Central memory CD8-positive, alpha-beta T cell (primary cell): ENCODE measurements around the gene GALNTL6.

Source experiments
- ATAC-seq: fragments of 150-1000 bp; cut with Tn5 transposase; replicated peaks from 2 replicates; pipeline ENCODE4 v1.10.0; 2022; ENCODE audit warnings: mild to moderate bottlenecking, moderate FRiP score, moderate number of reproducible peaks; ENCODE audit not compliant: poor library complexity, severe bottlenecking; ENCODE audit errors: extremely low read depth
- DNase-seq, 2 donors: peaks; one replicate each; pipeline ENCODE4 v3.0.0; 2021; ENCODE audit warnings: low spot score in 2 of 2
- H3K27ac Mint-ChIP-seq: one replicate; pipeline ENCODE4 v1.8.0; 2022; ENCODE audit warnings: low read depth, mild to moderate bottlenecking, moderate library complexity, mixed read lengths
- H3K27me3 Mint-ChIP-seq: one replicate; pipeline ENCODE4 v1.8.0; 2022; ENCODE audit warnings: mixed read lengths
- H3K36me3 Mint-ChIP-seq: one replicate; pipeline ENCODE4 v1.8.0; 2022; ENCODE audit warnings: mild to moderate bottlenecking, moderate library complexity, mixed read lengths; ENCODE audit not compliant: insufficient read depth
- H3K4me1 Mint-ChIP-seq: one replicate; pipeline ENCODE4 v1.8.0; 2022; ENCODE audit warnings: mixed read lengths
- H3K4me3 Mint-ChIP-seq: one replicate; pipeline ENCODE4 v1.8.0; 2022; ENCODE audit warnings: mild to moderate bottlenecking, moderate library complexity, mixed read lengths
- H3K9me3 Mint-ChIP-seq: one replicate; pipeline ENCODE4 v1.8.0; 2022; ENCODE audit warnings: mixed read lengths

GALNTL6 gene

DNA sequence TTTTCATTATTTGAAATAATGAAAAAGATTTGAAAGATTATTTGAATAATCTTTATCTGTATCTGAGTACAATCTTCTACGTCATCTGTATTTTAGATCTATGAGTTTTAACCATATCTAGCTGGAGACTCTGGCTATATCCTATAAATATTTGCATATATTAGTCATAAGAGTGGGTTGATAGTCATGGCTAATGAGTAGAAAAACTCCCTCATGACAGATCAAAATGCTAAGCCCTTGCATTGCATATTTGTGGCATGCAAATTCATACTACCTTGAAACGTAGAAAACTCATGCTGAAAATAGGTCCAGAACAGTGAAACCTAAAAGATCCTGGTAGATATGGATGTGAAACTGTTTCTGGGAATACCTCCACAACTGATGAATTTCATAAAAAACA lies 291.3 kb downstream of the GALNTL6 start:
- H3K9me3 Mint-ChIP-seq: peaks cover 27% of the 10 kb centered on the region
- no peak overlapping the region for H3K4me3 Mint-ChIP-seq
- no peaks in the 10 kb centered on the region for H3K27me3 Mint-ChIP-seq
- DNase-seq (no peak), ATAC-seq (no peak)
- no peaks in the 10 kb centered on the region for H3K4me1 Mint-ChIP-seq
- no peak overlapping the region for H3K27ac Mint-ChIP-seq
- no peaks in the 10 kb centered on the region for H3K36me3 Mint-ChIP-seq

- Mint-ChIP-seq H3K36me3 (no peaks in the 10 kb centered on the region), H3K27me3 (no peaks in the 10 kb centered on the region), H3K4me3 (no peak overlapping the region), H3K27ac (no peak overlapping the region), H3K9me3 (peaks cover 25% of the 10 kb centered on the region), H3K4me1 (no peaks in the 10 kb centered on the region)
- DNase-seq (no peak), ATAC-seq (no peak)
Observed at GRCh38 chr4:172105918-172106317, 292.7 kb downstream of the GALNTL6 start.

- Mint-ChIP-seq H3K4me1 (no peaks in the 10 kb centered on the region), H3K9me3 (peaks cover 15% of the 10 kb centered on the region), H3K36me3 (no peaks in the 10 kb centered on the region), H3K27me3 (no peaks in the 10 kb centered on the region), H3K27ac (no peak overlapping the region), H3K4me3 (no peak overlapping the region)
- ATAC-seq (no peak), DNase-seq (no peak)
Observed at GRCh38 chr4:172109466-172109865, 296.3 kb downstream of the GALNTL6 start.

DNA sequence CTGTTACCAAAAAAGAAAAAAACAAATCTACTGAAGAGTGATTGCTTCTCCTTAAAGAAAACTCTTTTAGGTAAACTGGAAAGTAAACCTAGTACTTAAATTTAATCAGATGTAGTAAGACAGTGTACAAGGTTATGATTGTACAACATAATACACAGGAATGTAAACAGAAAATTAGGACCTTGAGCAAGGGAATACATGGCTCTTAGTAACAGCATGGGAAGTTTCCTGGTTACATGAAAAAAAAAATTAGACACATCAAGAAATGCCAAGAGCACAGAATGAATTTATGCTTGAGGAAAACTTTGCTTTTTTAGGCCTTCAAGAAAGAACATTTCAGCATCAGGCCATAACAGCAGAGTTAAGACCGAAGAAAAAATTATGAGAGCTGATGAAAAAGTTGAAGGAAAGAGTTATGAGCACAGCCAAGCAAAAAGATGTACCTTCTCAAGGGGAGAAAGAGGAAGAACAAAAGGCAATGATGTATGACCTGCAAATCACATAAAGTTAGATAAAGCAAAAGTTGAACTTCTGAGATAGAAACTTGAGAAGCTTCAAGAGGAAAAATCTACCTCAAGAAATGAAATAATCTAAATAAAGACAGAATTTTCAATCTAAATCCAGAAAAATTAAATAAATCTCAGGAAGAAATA lies 311.6 kb downstream of the GALNTL6 start:
- Mint-ChIP-seq H3K4me3 (no peak overlapping the region), H3K27ac (no peak overlapping the region), H3K36me3 (no peaks in the 10 kb centered on the region), H3K27me3 (no peaks in the 10 kb centered on the region), H3K9me3 (peaks cover 11% of the 10 kb centered on the region), H3K4me1 (no peaks in the 10 kb centered on the region)
- ATAC-seq: no peak
- no peak for DNase-seq

GRCh38 chr4:172125443-172125842 lies 312.2 kb downstream of the GALNTL6 start:
- peaks cover 13% of the 10 kb centered on the region for H3K9me3 Mint-ChIP-seq
- no peaks in the 10 kb centered on the region for H3K4me1 Mint-ChIP-seq
- no peaks in the 10 kb centered on the region for H3K36me3 Mint-ChIP-seq
- H3K27me3 Mint-ChIP-seq: no peaks in the 10 kb centered on the region
- H3K27ac Mint-ChIP-seq: no peak overlapping the region
- H3K4me3 Mint-ChIP-seq: no peak overlapping the region
- no peak for DNase-seq
- ATAC-seq: no peak

- DNase-seq (no peak), ATAC-seq (no peak)
- Mint-ChIP-seq H3K9me3 (peaks cover 13% of the 10 kb centered on the region), H3K36me3 (no peaks in the 10 kb centered on the region), H3K27me3 (no peaks in the 10 kb centered on the region), H3K27ac (no peak overlapping the region), H3K4me1 (no peaks in the 10 kb centered on the region), H3K4me3 (no peak overlapping the region)
Observed at GRCh38 chr4:172127168-172127567, 314.0 kb downstream of the GALNTL6 start.

- Mint-ChIP-seq H3K27me3 (no peaks in the 10 kb centered on the region), H3K9me3 (peaks cover 26% of the 10 kb centered on the region), H3K4me1 (no peaks in the 10 kb centered on the region), H3K27ac (no peak overlapping the region), H3K36me3 (peaks cover 3% of the 10 kb centered on the region), H3K4me3 (no peak overlapping the region)
- no peak for DNase-seq
- no peak for ATAC-seq
Observed at GRCh38 chr4:172129593-172129992, 316.4 kb downstream of the GALNTL6 start.

GRCh38 chr4:172134521-172134920 lies 321.3 kb downstream of the GALNTL6 start:
- H3K36me3 Mint-ChIP-seq: peaks cover 3% of the 10 kb centered on the region
- no peak for ATAC-seq
- H3K27me3 Mint-ChIP-seq: no peaks in the 10 kb centered on the region
- no peak overlapping the region for H3K27ac Mint-ChIP-seq
- peaks cover 17% of the 10 kb centered on the region for H3K9me3 Mint-ChIP-seq
- H3K4me3 Mint-ChIP-seq: no peak overlapping the region
- H3K4me1 Mint-ChIP-seq: no peaks in the 10 kb centered on the region
- DNase-seq: no peak

DNA sequence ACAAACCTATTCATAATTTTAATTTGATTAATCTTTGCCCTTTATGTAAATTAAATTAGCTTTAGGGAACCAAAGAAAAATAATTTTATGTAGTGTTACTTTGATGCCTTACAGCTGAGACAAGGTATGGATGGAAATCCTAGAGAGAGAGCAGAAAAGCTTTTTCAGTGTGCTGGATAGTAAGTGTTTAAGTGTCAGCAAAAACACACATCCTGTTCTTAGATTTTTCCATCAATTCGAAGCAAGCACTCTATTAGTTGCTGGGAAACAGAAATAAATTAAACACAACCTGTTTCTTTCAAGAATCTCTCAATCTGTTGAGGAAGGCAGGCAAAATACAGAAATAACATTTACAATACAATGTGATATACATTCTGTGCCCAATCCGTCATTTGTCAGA lies 327.8 kb downstream of the GALNTL6 start:
- no peak for DNase-seq
- H3K27ac Mint-ChIP-seq: no peak overlapping the region
- H3K36me3 Mint-ChIP-seq: no peaks in the 10 kb centered on the region
- no peaks in the 10 kb centered on the region for H3K27me3 Mint-ChIP-seq
- no peak for ATAC-seq
- no peaks in the 10 kb centered on the region for H3K4me1 Mint-ChIP-seq
- H3K4me3 Mint-ChIP-seq: no peak overlapping the region
- no peaks in the 10 kb centered on the region for H3K9me3 Mint-ChIP-seq

GRCh38 chr4:172142281-172142741 lies 329.1 kb downstream of the GALNTL6 start:
- no peaks in the 10 kb centered on the region for H3K27me3 Mint-ChIP-seq
- no peak overlapping the region for H3K27ac Mint-ChIP-seq
- no peaks in the 10 kb centered on the region for H3K4me1 Mint-ChIP-seq
- no peaks in the 10 kb centered on the region for H3K36me3 Mint-ChIP-seq
- no peak overlapping the region for H3K4me3 Mint-ChIP-seq
- DNase-seq: no peak
- ATAC-seq: no peak
- no peaks in the 10 kb centered on the region for H3K9me3 Mint-ChIP-seq

DNA sequence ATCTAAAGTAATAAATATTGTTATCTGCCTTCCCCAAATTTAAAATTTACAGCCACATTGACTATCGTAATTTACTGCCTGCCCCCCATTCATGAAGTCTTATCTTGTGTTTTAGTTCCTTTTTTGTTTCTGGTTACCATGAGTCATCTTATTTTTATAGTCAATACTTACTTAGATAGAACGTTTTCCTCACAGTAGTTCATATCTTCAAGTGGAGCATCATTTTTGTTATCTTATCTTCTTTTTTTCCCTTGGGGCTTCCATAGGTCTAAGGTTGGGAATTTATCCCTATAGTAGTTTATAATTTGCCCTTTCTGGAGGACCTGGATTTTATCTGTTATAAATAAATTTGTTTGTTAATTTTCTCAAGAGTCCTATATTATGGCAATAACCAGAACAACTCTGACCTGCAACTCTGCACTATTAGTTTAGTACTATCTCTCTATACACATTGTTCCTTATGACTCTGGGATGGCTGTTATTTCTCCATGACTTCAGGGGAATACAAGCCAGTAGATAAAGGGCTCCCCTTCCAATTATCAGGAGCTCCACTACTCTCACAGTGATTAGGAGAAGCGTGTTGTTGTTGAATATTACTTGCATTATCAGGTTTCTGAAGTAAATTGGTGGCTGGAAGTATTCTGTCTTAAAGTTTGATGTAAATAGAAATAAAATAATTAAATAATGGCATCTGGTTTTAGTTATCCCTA lies 330.6 kb downstream of the GALNTL6 start:
- Mint-ChIP-seq H3K9me3 (peaks cover 5% of the 10 kb centered on the region), H3K36me3 (no peaks in the 10 kb centered on the region), H3K27ac (no peak overlapping the region), H3K27me3 (no peaks in the 10 kb centered on the region), H3K4me3 (no peak overlapping the region), H3K4me1 (no peaks in the 10 kb centered on the region)
- DNase-seq: no peak
- no peak for ATAC-seq

DNA sequence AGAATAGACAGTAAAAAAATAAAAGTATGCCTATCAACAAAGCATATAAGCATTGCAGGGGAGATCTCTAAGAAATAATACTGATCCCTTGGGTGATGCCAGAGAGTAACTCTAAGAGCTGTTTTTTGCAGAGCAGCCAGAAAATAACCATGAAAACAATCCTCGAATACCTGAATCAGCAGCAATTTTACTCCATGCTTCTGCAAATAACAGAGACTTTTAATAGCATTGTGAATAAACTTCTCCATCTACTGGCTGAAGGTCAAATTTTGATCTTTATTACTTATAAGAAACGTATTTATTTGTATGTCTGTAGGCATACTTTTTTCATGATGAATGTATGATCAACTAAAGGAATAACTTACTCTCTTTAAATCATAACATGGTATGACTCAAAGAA lies 334.5 kb downstream of the GALNTL6 start:
- Mint-ChIP-seq H3K9me3 (peaks cover 23% of the 10 kb centered on the region), H3K4me1 (no peaks in the 10 kb centered on the region), H3K4me3 (no peak overlapping the region), H3K27me3 (no peaks in the 10 kb centered on the region), H3K27ac (no peak overlapping the region), H3K36me3 (no peaks in the 10 kb centered on the region)
- no peak for ATAC-seq
- DNase-seq: no peak

GRCh38 chr4:172149329-172149728 lies 336.1 kb downstream of the GALNTL6 start:
- no peaks in the 10 kb centered on the region for H3K27me3 Mint-ChIP-seq
- peaks cover 23% of the 10 kb centered on the region for H3K9me3 Mint-ChIP-seq
- DNase-seq: no peak

More at GRCh38 chr4:172149329-172149728, 336.1 kb downstream of the GALNTL6 start:
- no peak overlapping the region for H3K27ac Mint-ChIP-seq
- no peak overlapping the region for H3K4me3 Mint-ChIP-seq
- H3K4me1 Mint-ChIP-seq: no peaks in the 10 kb centered on the region
- H3K36me3 Mint-ChIP-seq: no peaks in the 10 kb centered on the region
- ATAC-seq: no peak
